ENCODE results near the gene C18orf32.
"Not testable (repeated sequence)": the region's sequence is repeated elsewhere in the genome, so short reads cannot be mapped to it uniquely, and the experiment has no call there.

The C18orf32 gene

GRCh38 chr18:49515003-49515402, 28.0 kb upstream of the C18orf32 start:
- H3K27me3 Mint-ChIP-seq, H3K9me3 Mint-ChIP-seq, H3K27ac Mint-ChIP-seq, H3K4me3 Mint-ChIP-seq, H3K4me1 Mint-ChIP-seq, DNase-seq, ATAC-seq: not testable (repeated sequence)

- no peaks in the 10 kb centered on the region for H3K9me3 Mint-ChIP-seq
- H3K27me3 Mint-ChIP-seq: peaks cover under 1% of the 10 kb centered on the region
- ATAC-seq (no peak), DNase-seq (no peak)
- H3K27ac Mint-ChIP-seq: no peak overlapping the region
- H3K4me3 Mint-ChIP-seq: no peak overlapping the region
- H3K4me1 Mint-ChIP-seq: no peaks in the 10 kb centered on the region
Observed at GRCh38 chr18:49514577-49514976, 27.5 kb upstream of the C18orf32 start.

- H3K27ac Mint-ChIP-seq, H3K9me3 Mint-ChIP-seq, ATAC-seq, DNase-seq, H3K4me1 Mint-ChIP-seq, H3K4me3 Mint-ChIP-seq: not testable (repeated sequence)
- H3K27me3 Mint-ChIP-seq: peaks cover 14% of the 10 kb centered on the region
Observed at GRCh38 chr18:49512876-49513275, 25.8 kb upstream of the C18orf32 start.

GRCh38 chr18:49510393-49511115, 23.5 kb upstream of the C18orf32 start:
- DNase-seq (peak; percentile 32 to 48), ATAC-seq (peak; percentile 79)
- Mint-ChIP-seq H3K9me3 (no peaks in the 10 kb centered on the region), H3K4me3 (no peak overlapping the region), H3K4me1 (no peaks in the 10 kb centered on the region), H3K27ac (no peak overlapping the region), H3K27me3 (peaks cover 27% of the 10 kb centered on the region)

- not testable (repeated sequence) for H3K4me1 Mint-ChIP-seq, H3K9me3 Mint-ChIP-seq, DNase-seq, H3K27ac Mint-ChIP-seq, ATAC-seq, H3K4me3 Mint-ChIP-seq
- H3K27me3 Mint-ChIP-seq: peaks cover 31% of the 10 kb centered on the region
Observed at GRCh38 chr18:49506438-49506837, 19.4 kb upstream of the C18orf32 start.

- DNase-seq (no peak), ATAC-seq (no peak)
- Mint-ChIP-seq H3K4me3 (no peak overlapping the region), H3K27me3 (peaks cover 38% of the 10 kb centered on the region), H3K9me3 (no peaks in the 10 kb centered on the region), H3K27ac (no peak overlapping the region), H3K4me1 (no peaks in the 10 kb centered on the region)
Observed at GRCh38 chr18:49503931-49504330, 16.9 kb upstream of the C18orf32 start.

GRCh38 chr18:49500201-49500921, 13.3 kb upstream of the C18orf32 start:
- ATAC-seq (no peak), DNase-seq (no peak)
- no peak overlapping the region for H3K4me3 Mint-ChIP-seq
- no peaks in the 10 kb centered on the region for H3K9me3 Mint-ChIP-seq
- H3K4me1 Mint-ChIP-seq: no peaks in the 10 kb centered on the region
- no peak overlapping the region for H3K27ac Mint-ChIP-seq
- peaks cover 19% of the 10 kb centered on the region for H3K27me3 Mint-ChIP-seq

- Mint-ChIP-seq H3K9me3 (no peaks in the 10 kb centered on the region), H3K4me3 (no peak overlapping the region), H3K4me1 (no peaks in the 10 kb centered on the region), H3K27ac (no peak overlapping the region), H3K27me3 (peaks cover 23% of the 10 kb centered on the region)
- ATAC-seq (no peak), DNase-seq (no peak)
Observed at GRCh38 chr18:49499046-49499637, 12.1 kb upstream of the C18orf32 start.

GRCh38 chr18:49495480-49495879, 8.4 kb upstream of the C18orf32 start:
- H3K27ac Mint-ChIP-seq: no peak overlapping the region
- peaks cover 9% of the 10 kb centered on the region for H3K4me1 Mint-ChIP-seq
- H3K4me3 Mint-ChIP-seq: no peak overlapping the region
- H3K9me3 Mint-ChIP-seq: no peaks in the 10 kb centered on the region
- no peak for DNase-seq
- peaks cover 14% of the 10 kb centered on the region for H3K27me3 Mint-ChIP-seq
- no peak for ATAC-seq

GRCh38 chr18:49495076-49495475, 8.0 kb upstream of the C18orf32 start:
- no peak for DNase-seq
- no peak overlapping the region for H3K27ac Mint-ChIP-seq
- ATAC-seq: no peak
- peaks cover 14% of the 10 kb centered on the region for H3K27me3 Mint-ChIP-seq
- H3K4me3 Mint-ChIP-seq: no peak overlapping the region
- H3K4me1 Mint-ChIP-seq: peaks cover 13% of the 10 kb centered on the region
- no peaks in the 10 kb centered on the region for H3K9me3 Mint-ChIP-seq

- no peak overlapping the region for H3K27ac Mint-ChIP-seq
- no peak for ATAC-seq
- peaks cover 17% of the 10 kb centered on the region for H3K4me1 Mint-ChIP-seq
- no peak overlapping the region for H3K4me3 Mint-ChIP-seq
- no peak for DNase-seq
- no peaks in the 10 kb centered on the region for H3K9me3 Mint-ChIP-seq
- H3K27me3 Mint-ChIP-seq: peaks cover 12% of the 10 kb centered on the region
Observed at GRCh38 chr18:49494660-49495059, 7.6 kb upstream of the C18orf32 start.

- ATAC-seq (no peak), DNase-seq (no peak)
- H3K27ac Mint-ChIP-seq: peak overlapping the region in 1 of 2 donors; percentile 99
- peak overlapping the region in 1 of 2 donors; percentile 99 for H3K4me3 Mint-ChIP-seq
- H3K9me3 Mint-ChIP-seq: no peaks in the 10 kb centered on the region
- H3K27me3 Mint-ChIP-seq: peaks cover 6% of the 10 kb centered on the region
- peaks cover 37% of the 10 kb centered on the region for H3K4me1 Mint-ChIP-seq
Observed at GRCh38 chr18:49492694-49493033, 5.6 kb upstream of the C18orf32 start.

- H3K9me3 Mint-ChIP-seq: no peaks in the 10 kb centered on the region
- H3K27me3 Mint-ChIP-seq: peaks cover 6% of the 10 kb centered on the region
- peaks cover 43% of the 10 kb centered on the region for H3K4me1 Mint-ChIP-seq
- ATAC-seq (peak; percentile 90), DNase-seq (peak; percentile 87 to 92)
- peak within 1 kb of the TSS; percentile 99 for H3K27ac Mint-ChIP-seq
- H3K4me3 Mint-ChIP-seq: peak within 1 kb of the TSS; percentile 95 to 99
Observed at GRCh38 chr18:49491857-49492693, 5.0 kb upstream of the C18orf32 start, which contains the start of gene RPL17. Gene RPL17 (minus strand): TSS chr18:49492465.

- H3K27me3 Mint-ChIP-seq: peaks cover 6% of the 10 kb centered on the region
- DNase-seq (no peak), ATAC-seq (no peak)
- peaks cover 43% of the 10 kb centered on the region for H3K4me1 Mint-ChIP-seq
- peak overlapping the region; percentile 99 for H3K27ac Mint-ChIP-seq
- H3K4me3 Mint-ChIP-seq: peak overlapping the region; percentile 95 to 99
- H3K9me3 Mint-ChIP-seq: no peaks in the 10 kb centered on the region
Observed at GRCh38 chr18:49491534-49491856, 4.5 kb upstream of the C18orf32 start.

- peaks cover 3% of the 10 kb centered on the region for H3K27me3 Mint-ChIP-seq
- no peak for DNase-seq
- no peaks in the 10 kb centered on the region for H3K9me3 Mint-ChIP-seq
- peak overlapping the region; percentile 57 to 99 for H3K27ac Mint-ChIP-seq
- ATAC-seq: no peak
- H3K4me3 Mint-ChIP-seq: peak overlapping the region; percentile 95 to 99
- H3K4me1 Mint-ChIP-seq: peaks cover 54% of the 10 kb centered on the region
Observed at GRCh38 chr18:49490246-49490762, 3.3 kb upstream of the C18orf32 start.

Measured in stimulated activated naive CD8-positive, alpha-beta T cell treated with anti-CD3 and anti-CD28 coated beads, Interleukin-15, amount 100 ng/mL, for 72 hours (primary cell).